H1 (cell line): ENCODE measurements around the gene MICA. TPM values are rescaled to one million over a fixed set of nuclear protein-coding genes. Genes with fewer than 3 reads are reported as not detected.

Experiments used
- CTCF ChIP-seq, 3 experiments: IDR thresholded peaks; 1 replicate in 2 of 3; 2 replicates in 1 of 3; pipeline versions ENCODE4 v1.5.1 to v1.6.1; 2011; ENCODE audit warnings: low read length in 3 of 3, mild to moderate bottlenecking in 3 of 3, inconsistent platforms in 2 of 3, low read depth in 1 of 3, moderate library complexity in 1 of 3; ENCODE audit not compliant: insufficient read depth in 1 of 3; ENCODE audit errors: control extremely low read depth in 1 of 3
- NANOG ChIP-seq: IDR thresholded peaks from 2 replicates; pipeline ENCODE4 v1.6.1; 2011; ENCODE audit warnings: low read length, low read depth, mild to moderate bottlenecking, inconsistent platforms; ENCODE audit not compliant: insufficient read depth, poor library complexity, severe bottlenecking
- RAD21 ChIP-seq, 2 experiments: IDR thresholded peaks in 1 of 2; conservative IDR thresholded peaks in 1 of 2; 2 replicates each; pipeline ENCODE4 v1.6.1; 2011; ENCODE audit warnings: low read depth in 2 of 2, low read length in 2 of 2, improper control_type of control experiment in 1 of 2, inconsistent platforms in 1 of 2, mild to moderate bottlenecking in 1 of 2, moderate library complexity in 1 of 2
- SIRT6 ChIP-seq: IDR thresholded peaks from one replicate; pipeline ENCODE4 v1.7.1; 2012; ENCODE audit warnings: low read length, inconsistent platforms
- YY1 ChIP-seq: IDR thresholded peaks from 2 replicates; pipeline ENCODE4 v1.6.1; 2011; ENCODE audit warnings: low read depth, mild to moderate bottlenecking, low read length
- polyA plus RNA-seq, 7 experiments: library from polyadenylated mRNA; depleted of rRNA in 3 of 7; stranded (reverse) in 5 of 7; unstranded in 2 of 7; fragments of >200 nt in 5 of 7; fragments of 200-250 nt in 2 of 7; gene quantifications; 1 replicate in 5 of 7; 2 replicates in 1 of 7; 4 replicates in 1 of 7; pipeline versions ENCODE4 v1.2.1 to v1.2.3, GENCODE V29; 2011 to 2013; ENCODE audit warnings: missing spikeins in 2 of 7, mixed read lengths in 2 of 7
- total RNA-seq: library from RNA; stranded (reverse); fragmentation: NEBNext Ultra II Directional; extraction: Animal tissue kit (Norgen Biotek cat#: 25700); gene quantifications from 2 replicates; pipeline ENCODE4 v1.2.1, GENCODE V29; 2021

MICA gene
- total and polyA plus RNA-seq, 2 of the 8 experiments (the other 6 are each of a cell fraction or from before 2014, with no cell fraction given), result 12.5 to 16.3 TPM

- TF ChIP-seq SIRT6 (no peak), NANOG (no peak), RAD21 (IDR thresholded peaks at IDR 0.05 in 1 of 2, conservative IDR thresholded peaks at IDR 0.05 in 1 of 2; ENCODE audit: low read depth in 2 of 2, low read length in 2 of 2) (peak; percentile 97), CTCF (IDR thresholded peaks at IDR 0.05; ENCODE audit: control extremely low read depth in 1 of 3, insufficient read depth in 1 of 3, low read depth in 1 of 3, low read length in 3 of 3) (peak; percentile 96 to 99 (median 98)), YY1 (peak; percentile 65; the same call in 1 of the 2 replicates)
- TF ChIP-seq, all 59 proteins: peak for 10
These were observed 36.5 kb upstream of the MICA start (continued) for GRCh38 chr6:31366693-31367470.
